H9 (cell line): ENCODE measurements around the gene UGT1A7. TPM values are rescaled to one million over a fixed set of nuclear protein-coding genes. Genes with fewer than 3 reads are reported as not detected.

Experiments used
- DNase-seq: peaks from one replicate; pipeline ENCODE4 v3.0.0-alpha.2; 2017
- H2AFZ ChIP-seq: one replicate; pipeline ENCODE4 v1.6.1; 2013; ENCODE audit warnings: mild to moderate bottlenecking, low read length, control low read depth, moderate library complexity
- H2AK5ac ChIP-seq: 2 replicates; pipeline ENCODE4 v1.6.1; 2013; ENCODE audit warnings: low read length, control low read depth, mixed read lengths; ENCODE audit not compliant: insufficient read length
- H2BK120ac ChIP-seq: one replicate; pipeline ENCODE4 v1.6.1; 2013; ENCODE audit warnings: low read depth, mild to moderate bottlenecking, low read length, control low read depth, inconsistent platforms; ENCODE audit not compliant: poor library complexity, severe bottlenecking
- H2BK12ac ChIP-seq: 2 replicates; pipeline ENCODE4 v1.6.1; 2013; ENCODE audit warnings: low read length, control low read depth, mixed read lengths, low read depth; ENCODE audit not compliant: insufficient read length
- H2BK15ac ChIP-seq: 2 replicates; pipeline ENCODE4 v1.6.1; 2013; ENCODE audit warnings: low read depth, low read length, control low read depth
- H2BK20ac ChIP-seq: one replicate; pipeline ENCODE4 v1.6.1; 2013; ENCODE audit warnings: low read depth, mild to moderate bottlenecking, low read length, control low read depth, inconsistent platforms; ENCODE audit not compliant: poor library complexity, severe bottlenecking
- H2BK5ac ChIP-seq: 2 replicates; pipeline ENCODE4 v1.6.1; 2013; ENCODE audit warnings: low read length, control low read depth, mixed read lengths; ENCODE audit not compliant: insufficient read length
- H3K14ac ChIP-seq: 2 replicates; pipeline ENCODE4 v1.6.1; 2013; ENCODE audit warnings: low read length, control low read depth; ENCODE audit not compliant: insufficient read depth
- H3K18ac ChIP-seq: 2 replicates; pipeline ENCODE4 v1.6.1; 2013; ENCODE audit warnings: low read depth, mild to moderate bottlenecking, mixed read lengths, low read length, control low read depth; ENCODE audit not compliant: insufficient read length
- H3K23ac ChIP-seq: 2 replicates; pipeline ENCODE4 v1.6.1; 2013; ENCODE audit warnings: low read length, control low read depth, mixed read lengths, low read depth; ENCODE audit not compliant: insufficient read length
- H3K23me2 ChIP-seq: 2 replicates; pipeline ENCODE4 v1.6.1; 2013; ENCODE audit warnings: low read depth, mild to moderate bottlenecking, mixed read lengths, low read length, control low read depth; ENCODE audit not compliant: insufficient read length, poor library complexity, severe bottlenecking
- H3K27ac ChIP-seq: 2 replicates; pipeline ENCODE4 v1.5.1; 2013; ENCODE audit warnings: low read length, control low read depth, mixed read lengths, low read depth; ENCODE audit not compliant: insufficient read length
- H3K27me3 ChIP-seq: 2 replicates; pipeline ENCODE4 v1.6.1; 2013; ENCODE audit warnings: low read length, control low read depth, inconsistent platforms; ENCODE audit not compliant: insufficient read depth
- H3K4ac ChIP-seq: 2 replicates; pipeline ENCODE4 v1.6.1; 2013; ENCODE audit warnings: low read depth, mild to moderate bottlenecking, control low read depth, inconsistent platforms, low read length, moderate library complexity
- H3K4me1 ChIP-seq: 2 replicates; pipeline ENCODE4 v1.6.1; 2013; ENCODE audit warnings: low read length, control low read depth, inconsistent platforms; ENCODE audit not compliant: insufficient read depth
- H3K4me2 ChIP-seq: 2 replicates; pipeline ENCODE4 v1.6.1; 2013; ENCODE audit warnings: low read length, control low read depth, mixed read lengths; ENCODE audit not compliant: insufficient read length, insufficient read depth
- H3K56ac ChIP-seq: 2 replicates; pipeline ENCODE4 v1.6.1; 2013; ENCODE audit warnings: low read depth, mild to moderate bottlenecking, mixed read lengths, low read length, control low read depth; ENCODE audit not compliant: insufficient read length
- H3K79me1 ChIP-seq: 2 replicates; pipeline ENCODE4 v1.6.1; 2013; ENCODE audit warnings: low read depth, mild to moderate bottlenecking, moderate library complexity, low read length, control low read depth, inconsistent platforms; ENCODE audit not compliant: insufficient read depth, poor library complexity, severe bottlenecking
- H3K79me2 ChIP-seq: 2 replicates; pipeline ENCODE4 v1.6.1; 2013; ENCODE audit warnings: low read length, control low read depth, inconsistent platforms; ENCODE audit not compliant: insufficient read depth
- H3K9ac ChIP-seq: 2 replicates; pipeline ENCODE4 v1.6.1; 2013; ENCODE audit warnings: low read length, control low read depth, mixed read lengths; ENCODE audit not compliant: insufficient read length; ENCODE audit errors: extremely low read depth
- H3K9me3 ChIP-seq: one replicate; pipeline ENCODE4 v1.6.1; 2013; ENCODE audit warnings: low read depth, low read length, inconsistent platforms; ENCODE audit not compliant: control insufficient read depth
- H3T11ph ChIP-seq: one replicate; pipeline ENCODE4 v1.6.1; 2013; ENCODE audit warnings: mild to moderate bottlenecking, low read length, control low read depth, inconsistent platforms
- H4K20me1 ChIP-seq: one replicate; pipeline ENCODE4 v1.6.1; 2013; ENCODE audit not compliant: control insufficient read depth, insufficient read length, insufficient read depth
- H4K5ac ChIP-seq: 2 replicates; pipeline ENCODE4 v1.6.1; 2013; ENCODE audit warnings: low read depth, mild to moderate bottlenecking, mixed read lengths, low read length, control low read depth; ENCODE audit not compliant: insufficient read length
- H4K8ac ChIP-seq: replicated peaks from 2 replicates; pipeline ENCODE4 v1.6.1; 2013; ENCODE audit warnings: low read length, control low read depth, mixed read lengths, low read depth; ENCODE audit not compliant: insufficient read length
- H4K91ac ChIP-seq: 2 replicates; pipeline ENCODE4 v1.6.1; 2013; ENCODE audit warnings: low read depth, mild to moderate bottlenecking, moderate library complexity, mixed read lengths, low read length, control low read depth; ENCODE audit not compliant: insufficient read length
- H3K27ac Mint-ChIP-seq, 3 experiments: 2 replicates in 2 of 3; 3 replicates in 1 of 3; pipeline ENCODE4 v1.8.0; 2020 to 2021; ENCODE audit warnings: mixed read lengths in 3 of 3, mild to moderate bottlenecking in 1 of 3, moderate library complexity in 1 of 3
- H3K27me3 Mint-ChIP-seq: 2 replicates; pipeline ENCODE4 v1.8.0; 2021; ENCODE audit warnings: low read depth, mild to moderate bottlenecking, moderate library complexity, mixed read lengths
- H3K36me3 Mint-ChIP-seq, 3 experiments: 2 replicates in 2 of 3; 3 replicates in 1 of 3; pipeline ENCODE4 v1.8.0; 2020 to 2021; ENCODE audit warnings: low read depth in 3 of 3, mixed read lengths in 3 of 3; ENCODE audit not compliant: insufficient read depth in 1 of 3
- H3K4me1 Mint-ChIP-seq, 2 experiments: 2 replicates each; pipeline ENCODE4 v1.8.0; 2020; ENCODE audit warnings: mixed read lengths in 2 of 2
- H3K4me3 Mint-ChIP-seq, 2 experiments: 2 replicates in 1 of 2; 3 replicates in 1 of 2; pipeline ENCODE4 v1.8.0; 2020 to 2021; ENCODE audit warnings: mild to moderate bottlenecking in 2 of 2, mixed read lengths in 2 of 2, moderate library complexity in 1 of 2
- H3K9me3 Mint-ChIP-seq, 2 experiments: 2 replicates in 1 of 2; 3 replicates in 1 of 2; pipeline ENCODE4 v1.8.0; 2020; ENCODE audit warnings: mild to moderate bottlenecking in 2 of 2, mixed read lengths in 2 of 2, moderate library complexity in 1 of 2
- WGBS: extraction: QIAGEN DNeasy Blood & Tissue Kit; methylation state at CpG from one replicate; pipeline ENCODE4 v1.1.7; 2013; ENCODE audit warnings: missing lambda C conversion rate, low lambda C conversion rate, mixed read lengths; ENCODE audit not compliant: insufficient read length; ENCODE audit errors: extremely low coverage; 5-methylcytosine and 5-hydroxymethylcytosine counted together
- total RNA-seq: library from RNA; stranded (reverse); gene quantifications from 2 replicates; pipeline ENCODE4 v1.2.1, GENCODE V29; 2021
- TF ChIP-seq, protein P1 (sequence below): fragments of 200-600 bp; sonication (generic); conservative IDR thresholded peaks from 3 replicates; pipeline ENCODE4 v1.8.0; 2021; ENCODE audit warnings: antibody characterized with exemption, mild to moderate bottlenecking

UGT1A7 gene
- total RNA-seq, 1 experiment from 2014 or later, result not detected

DNA sequence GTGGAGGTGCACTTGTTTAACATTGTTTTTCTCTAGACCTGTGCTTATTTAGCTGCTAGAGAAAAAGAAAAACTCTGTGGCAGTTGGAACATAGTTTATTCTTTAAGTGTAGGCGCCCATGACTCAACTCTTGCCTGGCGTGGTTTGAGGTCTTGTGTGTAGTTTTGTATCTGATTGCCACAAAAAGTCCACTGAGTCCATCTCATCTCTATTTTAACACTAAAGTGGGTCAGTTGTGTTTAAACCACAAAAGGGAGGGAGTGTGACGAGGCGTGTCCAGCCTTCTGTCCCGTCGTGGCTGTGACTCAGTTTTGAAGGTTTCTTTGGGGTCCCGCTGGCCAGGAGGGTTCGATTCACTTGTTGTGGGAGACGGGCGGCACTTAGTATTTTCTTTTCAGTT, 25.3 kb upstream of the UGT1A7 start:
- Mint-ChIP-seq H3K36me3 (no peaks in the 10 kb centered on the region), H3K27me3 (peaks cover 6% of the 10 kb centered on the region), H3K4me3 (no peak overlapping the region), H3K9me3 (no peaks in the 10 kb centered on the region), H3K4me1 (no peaks in the 10 kb centered on the region), H3K27ac (no peak overlapping the region)
- Histone ChIP-seq H4K20me1 (no peaks in the 10 kb centered on the region), H4K91ac (no peak overlapping the region), H2BK20ac (no peak overlapping the region), H2AFZ (no peak overlapping the region), H3K56ac (no peak overlapping the region), H2BK5ac (no peak overlapping the region), H3K27ac (no peak overlapping the region), H3K4me2 (no peak overlapping the region), H3K14ac (no peak overlapping the region), H3T11ph (no peak overlapping the region), H3K4ac (no peak overlapping the region), H2BK120ac (no peak overlapping the region), H2BK12ac (no peak overlapping the region), H3K18ac (no peak overlapping the region), H3K79me2 (no peaks in the 10 kb centered on the region), H3K4me1 (no peaks in the 10 kb centered on the region), H3K23ac (no peak overlapping the region), H3K9ac (no peak overlapping the region), H4K8ac (no peak overlapping the region), H4K5ac (no peak overlapping the region), H3K23me2 (no peaks in the 10 kb centered on the region), H2BK15ac (no peak overlapping the region), H2AK5ac (no peak overlapping the region), H3K79me1 (no peaks in the 10 kb centered on the region), H3K27me3 (no peaks in the 10 kb centered on the region), H3K9me3 (no peaks in the 10 kb centered on the region)
- TF ChIP-seq, protein P1, sequence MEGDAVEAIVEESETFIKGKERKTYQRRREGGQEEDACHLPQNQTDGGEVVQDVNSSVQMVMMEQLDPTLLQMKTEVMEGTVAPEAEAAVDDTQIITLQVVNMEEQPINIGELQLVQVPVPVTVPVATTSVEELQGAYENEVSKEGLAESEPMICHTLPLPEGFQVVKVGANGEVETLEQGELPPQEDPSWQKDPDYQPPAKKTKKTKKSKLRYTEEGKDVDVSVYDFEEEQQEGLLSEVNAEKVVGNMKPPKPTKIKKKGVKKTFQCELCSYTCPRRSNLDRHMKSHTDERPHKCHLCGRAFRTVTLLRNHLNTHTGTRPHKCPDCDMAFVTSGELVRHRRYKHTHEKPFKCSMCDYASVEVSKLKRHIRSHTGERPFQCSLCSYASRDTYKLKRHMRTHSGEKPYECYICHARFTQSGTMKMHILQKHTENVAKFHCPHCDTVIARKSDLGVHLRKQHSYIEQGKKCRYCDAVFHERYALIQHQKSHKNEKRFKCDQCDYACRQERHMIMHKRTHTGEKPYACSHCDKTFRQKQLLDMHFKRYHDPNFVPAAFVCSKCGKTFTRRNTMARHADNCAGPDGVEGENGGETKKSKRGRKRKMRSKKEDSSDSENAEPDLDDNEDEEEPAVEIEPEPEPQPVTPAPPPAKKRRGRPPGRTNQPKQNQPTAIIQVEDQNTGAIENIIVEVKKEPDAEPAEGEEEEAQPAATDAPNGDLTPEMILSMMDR, result no peak
- no peak for DNase-seq
- no CpG with 5 or more reads among the region's 10 CpGs for whole genome bisulfite sequencing
